Measurements from ENCODE around the gene PLPP1.

PLPP1 gene

DNA sequence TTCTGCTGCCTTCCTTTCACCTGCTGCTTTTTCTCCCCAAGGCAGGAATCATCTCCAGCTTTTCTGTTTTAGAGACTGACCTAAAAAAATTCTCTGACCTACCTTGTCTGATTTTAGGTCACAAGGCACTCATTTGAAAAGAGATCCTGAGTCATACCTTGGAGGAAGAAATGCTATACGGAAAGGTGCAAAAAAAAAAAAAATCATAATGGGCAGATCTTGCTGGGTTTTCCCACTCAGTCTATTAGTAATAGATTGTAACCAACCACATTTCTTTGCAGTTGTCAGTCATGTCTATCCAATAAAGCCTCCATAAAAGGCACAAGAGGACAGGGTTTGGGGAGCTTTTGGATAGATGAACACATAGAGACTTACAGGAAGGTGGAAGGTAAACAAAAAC, 157.0 kb downstream of the PLPP1 start:
- TF ChIP-seq POLR2A (IDR thresholded peaks at IDR 0.05; ENCODE audit: low read depth, low read length) = no peak
- no peak for FAIRE-seq
- DNase-seq (ENCODE audit: insufficient read length, low spot score) = no peak

All from H54 (cell line).